ENCODE results near the gene PPP1R10.
"Not testable (repeated sequence)": the region's sequence is repeated elsewhere in the genome, so short reads cannot be mapped to it uniquely, and the experiment has no call there.

PPP1R10 gene

GRCh38 chr6:30616811-30617564, at the start of gene PPP1R10:
Gene PPP1R10, minus strand, starts transcription at chr6:30617243. Its CDS starts 7,299 bp downstream, at chr6:30609944.
- DNase-seq: peak; percentile 89 to 96 (median 92)

- DNase-seq: not testable (repeated sequence)
Observed at GRCh38 chr6:30666300-30666699, 49.3 kb upstream of the PPP1R10 start.

GRCh38 chr6:30664994-30665767, 48.1 kb upstream of the PPP1R10 start:
- no peak for DNase-seq

GRCh38 chr6:30657922-30658321, 40.9 kb upstream of the PPP1R10 start:
- not testable (repeated sequence) for DNase-seq

- DNase-seq: no peak
Observed at GRCh38 chr6:30657454-30657853, 40.4 kb upstream of the PPP1R10 start.

GRCh38 chr6:30656513-30656912, 39.5 kb upstream of the PPP1R10 start:
- DNase-seq: no peak

GRCh38 chr6:30655743-30656094, 38.7 kb upstream of the PPP1R10 start:
- DNase-seq: no peak

- no peak for DNase-seq
Observed at GRCh38 chr6:30654798-30655742, 38.0 kb upstream of the PPP1R10 start.

- no peak for DNase-seq
Observed at GRCh38 chr6:30651143-30651542, 34.1 kb upstream of the PPP1R10 start.

GRCh38 chr6:30647242-30648116, 30.4 kb upstream of the PPP1R10 start:
- peak; percentile 32 to 84 (median 73) for DNase-seq

GRCh38 chr6:30646450-30647241, 29.6 kb upstream of the PPP1R10 start, which contains the start of gene C6orf136:
Gene C6orf136, plus strand, starts transcription at chr6:30647133. Its CDS starts 99 bp downstream, at chr6:30647232.
- peak; percentile 85 to 93 (median 87) for DNase-seq

GRCh38 chr6:30645989-30646388, 28.9 kb upstream of the PPP1R10 start:
- no peak for DNase-seq

GRCh38 chr6:30644769-30645168, 27.7 kb upstream of the PPP1R10 start:
- no peak for DNase-seq

- no peak for DNase-seq
Observed at GRCh38 chr6:30643656-30644055, 26.6 kb upstream of the PPP1R10 start.

GRCh38 chr6:30641048-30641447, 24.0 kb upstream of the PPP1R10 start:
- DNase-seq: no peak

GRCh38 chr6:30640481-30640880, 23.4 kb upstream of the PPP1R10 start:
- DNase-seq: no peak

- no peak for DNase-seq
Observed at GRCh38 chr6:30635834-30636233, 18.8 kb upstream of the PPP1R10 start.

- DNase-seq: peak; percentile 48 to 85 (median 74)
Observed at GRCh38 chr6:30626484-30627366, 9.7 kb upstream of the PPP1R10 start, which contains the start of gene ATAT1. Gene ATAT1, plus strand, starts transcription at chr6:30626874.

GRCh38 chr6:30625511-30625910, 8.5 kb upstream of the PPP1R10 start:
- no peak for DNase-seq

GRCh38 chr6:30619561-30619960, 2.5 kb upstream of the PPP1R10 start:
- DNase-seq: no peak
